Measurements from ENCODE around the gene TMEM232.

TMEM232 gene

GRCh38 chr5:110507972-110508371 is 218.5 kb downstream of the TMEM232 start:
- no peak for DNase-seq

GRCh38 chr5:110506378-110506777 is 220.1 kb downstream of the TMEM232 start:
- DNase-seq: no peak

GRCh38 chr5:110496276-110496675 is 230.2 kb downstream of the TMEM232 start:
- no peak for DNase-seq

GRCh38 chr5:110492446-110492845 is 234.0 kb downstream of the TMEM232 start:
- no peak for DNase-seq

GRCh38 chr5:110478895-110479294 is 247.6 kb downstream of the TMEM232 start:
- DNase-seq: no peak

- no peak for DNase-seq
Observed at GRCh38 chr5:110477911-110478310, 248.6 kb downstream of the TMEM232 start.

- DNase-seq: no peak
Observed at GRCh38 chr5:110476164-110476563, 250.3 kb downstream of the TMEM232 start.

GRCh38 chr5:110475529-110475928 is 250.9 kb downstream of the TMEM232 start:
- DNase-seq: no peak

- no peak for DNase-seq
Observed at GRCh38 chr5:110469486-110469885, 257.0 kb downstream of the TMEM232 start.

GRCh38 chr5:110463106-110463505 is 263.4 kb downstream of the TMEM232 start:
- no peak for DNase-seq

- no peak for DNase-seq
Observed at GRCh38 chr5:110460837-110461236, 265.6 kb downstream of the TMEM232 start.

GRCh38 chr5:110458313-110458712 is 268.2 kb downstream of the TMEM232 start:
- DNase-seq: no peak

GRCh38 chr5:110442856-110443255 is 283.6 kb downstream of the TMEM232 start:
- DNase-seq: no peak

GRCh38 chr5:110441035-110441434 is 285.4 kb downstream of the TMEM232 start:
- DNase-seq: peak; percentile 33

GRCh38 chr5:110440058-110440457 is 286.4 kb downstream of the TMEM232 start:
- no peak for DNase-seq

- no peak for DNase-seq
Observed at GRCh38 chr5:110439296-110439695, 287.2 kb downstream of the TMEM232 start.

GRCh38 chr5:110435207-110435606 is 291.3 kb downstream of the TMEM232 start:
- DNase-seq: no peak

GRCh38 chr5:110431603-110432002 is 294.9 kb downstream of the TMEM232 start:
- DNase-seq: no peak

- DNase-seq: no peak
Observed at GRCh38 chr5:110414360-110414759, 312.1 kb downstream of the TMEM232 start.

- DNase-seq: no peak
Observed at GRCh38 chr5:110413856-110414255, 312.6 kb downstream of the TMEM232 start.

- DNase-seq: no peak
Observed at GRCh38 chr5:110409571-110409970, 316.9 kb downstream of the TMEM232 start.

GRCh38 chr5:110402562-110402961 is 323.9 kb downstream of the TMEM232 start:
- no peak for DNase-seq

GRCh38 chr5:110401881-110402280 is 324.6 kb downstream of the TMEM232 start:
- DNase-seq: no peak

- DNase-seq: no peak
Observed at GRCh38 chr5:110398951-110399350, 327.5 kb downstream of the TMEM232 start.

- no peak for DNase-seq
Observed at GRCh38 chr5:110397281-110397680, 329.2 kb downstream of the TMEM232 start.

GRCh38 chr5:110386782-110387181 is 339.7 kb downstream of the TMEM232 start:
- no peak for DNase-seq
